PFSK-1 (cell line): Measurements from ENCODE around the gene ZCWPW1.

ENCODE experiments used
- POLR2AphosphoS5 ChIP-seq: IDR thresholded peaks from 2 replicates; pipeline ENCODE4 v1.6.1; 2012; ENCODE audit warnings: low read depth, mild to moderate bottlenecking, control low read depth, low read length, moderate library complexity
- SIN3A ChIP-seq: IDR thresholded peaks from 2 replicates; pipeline ENCODE4 v1.6.1; 2012; ENCODE audit warnings: mild to moderate bottlenecking, low read length, moderate library complexity, borderline replicate concordance; ENCODE audit not compliant: insufficient read depth
- TF ChIP-seq, protein P1 (sequence below), 2 experiments: IDR thresholded peaks; 2 replicates each; pipeline versions ENCODE4 v1.6.1 to v1.8.0; 2011 to 2012; ENCODE audit warnings: low read depth in 2 of 2, low read length in 2 of 2, control low read depth in 1 of 2, inconsistent platforms in 1 of 2, mild to moderate bottlenecking in 1 of 2, moderate library complexity in 1 of 2; ENCODE audit not compliant: insufficient read depth in 1 of 2

DNA sequence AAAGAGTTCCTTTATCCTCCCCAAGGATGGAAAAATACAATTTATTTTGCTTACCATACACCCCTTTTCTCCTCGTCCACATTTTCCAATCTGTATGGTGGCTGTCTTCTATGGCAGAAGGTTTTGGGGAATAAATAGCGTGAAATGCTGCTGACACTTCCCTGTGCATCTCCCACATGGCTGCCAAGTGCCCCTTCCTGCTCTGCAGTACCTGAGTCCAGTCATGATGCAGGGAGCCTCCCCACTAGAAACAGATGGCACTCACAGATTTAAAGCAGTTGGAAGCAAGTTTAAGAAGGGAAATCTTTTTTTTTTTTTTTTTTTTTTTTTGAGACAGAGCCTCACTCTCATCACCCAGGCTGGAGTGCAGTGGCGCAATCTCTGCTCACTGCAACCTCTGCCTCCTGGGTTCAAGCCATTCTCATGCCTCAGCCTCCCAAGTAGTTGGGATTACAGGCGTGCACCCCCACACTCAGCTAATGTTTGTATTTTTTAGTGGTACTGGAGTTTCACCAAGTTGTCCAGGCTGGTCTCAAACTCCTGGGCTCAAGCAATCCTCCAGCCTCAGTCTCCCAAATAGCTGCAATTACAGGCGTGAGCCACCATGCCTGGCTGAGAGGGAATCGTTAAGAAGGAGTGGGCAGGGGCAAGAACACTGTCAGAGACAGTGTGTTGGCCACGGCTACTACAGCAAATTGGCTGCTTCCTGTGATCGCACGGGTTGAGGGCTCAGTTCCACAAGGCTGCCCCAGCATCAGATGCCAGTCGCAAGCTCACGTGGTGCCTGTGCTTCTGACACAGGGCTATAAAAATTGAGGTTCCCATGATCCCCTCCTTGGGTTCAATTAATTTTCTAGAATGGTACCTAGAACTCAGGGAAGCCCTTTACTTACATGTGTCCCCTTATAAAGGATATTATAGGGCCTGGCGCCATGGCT, 60.6 kb downstream of the ZCWPW1 start:
- TF ChIP-seq POLR2AphosphoS5 (no peak; the same call in 1 of the 2 replicates), SIN3A (no peak)
- TF ChIP-seq, protein P1, sequence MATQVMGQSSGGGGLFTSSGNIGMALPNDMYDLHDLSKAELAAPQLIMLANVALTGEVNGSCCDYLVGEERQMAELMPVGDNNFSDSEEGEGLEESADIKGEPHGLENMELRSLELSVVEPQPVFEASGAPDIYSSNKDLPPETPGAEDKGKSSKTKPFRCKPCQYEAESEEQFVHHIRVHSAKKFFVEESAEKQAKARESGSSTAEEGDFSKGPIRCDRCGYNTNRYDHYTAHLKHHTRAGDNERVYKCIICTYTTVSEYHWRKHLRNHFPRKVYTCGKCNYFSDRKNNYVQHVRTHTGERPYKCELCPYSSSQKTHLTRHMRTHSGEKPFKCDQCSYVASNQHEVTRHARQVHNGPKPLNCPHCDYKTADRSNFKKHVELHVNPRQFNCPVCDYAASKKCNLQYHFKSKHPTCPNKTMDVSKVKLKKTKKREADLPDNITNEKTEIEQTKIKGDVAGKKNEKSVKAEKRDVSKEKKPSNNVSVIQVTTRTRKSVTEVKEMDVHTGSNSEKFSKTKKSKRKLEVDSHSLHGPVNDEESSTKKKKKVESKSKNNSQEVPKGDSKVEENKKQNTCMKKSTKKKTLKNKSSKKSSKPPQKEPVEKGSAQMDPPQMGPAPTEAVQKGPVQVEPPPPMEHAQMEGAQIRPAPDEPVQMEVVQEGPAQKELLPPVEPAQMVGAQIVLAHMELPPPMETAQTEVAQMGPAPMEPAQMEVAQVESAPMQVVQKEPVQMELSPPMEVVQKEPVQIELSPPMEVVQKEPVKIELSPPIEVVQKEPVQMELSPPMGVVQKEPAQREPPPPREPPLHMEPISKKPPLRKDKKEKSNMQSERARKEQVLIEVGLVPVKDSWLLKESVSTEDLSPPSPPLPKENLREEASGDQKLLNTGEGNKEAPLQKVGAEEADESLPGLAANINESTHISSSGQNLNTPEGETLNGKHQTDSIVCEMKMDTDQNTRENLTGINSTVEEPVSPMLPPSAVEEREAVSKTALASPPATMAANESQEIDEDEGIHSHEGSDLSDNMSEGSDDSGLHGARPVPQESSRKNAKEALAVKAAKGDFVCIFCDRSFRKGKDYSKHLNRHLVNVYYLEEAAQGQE (IDR thresholded peaks at IDR 0.05; ENCODE audit: insufficient read depth in 1 of 2, low read depth in 2 of 2, low read length in 2 of 2): no peak
